ENCODE results near the gene UNC93A.

The UNC93A gene

DNA sequence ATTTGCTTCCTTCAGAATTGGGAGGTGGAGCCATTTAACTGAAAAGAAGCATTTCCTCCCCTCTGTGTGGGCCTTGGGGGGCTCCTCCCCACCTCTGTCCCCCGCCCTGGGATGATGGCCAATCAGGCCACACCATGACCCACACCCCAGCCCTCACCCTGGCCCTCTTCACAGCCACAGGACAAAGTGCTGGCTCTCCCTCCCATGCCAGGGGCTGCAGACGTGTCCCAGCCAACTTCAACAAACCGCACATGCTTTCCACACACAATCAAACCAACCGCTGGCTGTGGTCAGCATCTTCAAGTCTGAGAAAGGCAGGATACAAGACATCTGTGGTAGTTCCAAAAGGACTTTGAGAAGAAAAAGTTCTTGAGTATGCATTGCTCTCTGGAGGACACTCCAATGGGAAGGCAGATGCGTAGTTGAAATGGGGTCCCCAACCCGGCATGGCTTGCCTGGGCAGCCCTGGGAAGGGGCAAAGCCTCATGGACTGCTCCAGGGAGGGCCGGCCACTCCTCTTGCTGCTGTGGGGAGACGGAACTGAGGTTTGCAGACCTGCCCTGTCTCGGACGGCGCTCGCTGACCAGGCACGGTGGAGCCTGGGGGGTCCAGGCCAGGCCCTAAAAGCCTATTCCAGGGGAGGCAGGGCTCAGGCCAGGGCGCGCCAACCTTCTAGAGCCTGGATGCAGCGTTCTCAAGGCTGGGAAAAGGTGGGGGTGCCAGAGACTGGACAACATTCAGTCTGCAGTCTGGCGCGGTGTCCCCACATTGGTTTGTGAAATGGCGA lies 45.9 kb downstream of the UNC93A start:
- no peak overlapping the region for H3K9ac ChIP-seq (ENCODE audit: low read depth, low read length)
- no peaks in the 10 kb centered on the region for H3K36me3 ChIP-seq (ENCODE audit: insufficient read depth, low read length)
- no peaks in the 10 kb centered on the region for H3K9me3 ChIP-seq (ENCODE audit: insufficient read depth, low read depth, low read length)
- no peak overlapping the region for H3K4me3 ChIP-seq (ENCODE audit: low read length)
- no peaks in the 10 kb centered on the region for H3K27me3 ChIP-seq (ENCODE audit: insufficient read depth, low read length)
- 94% methylated on average over 19 of the region's 19 CpGs for WGBS
- H3K4me1 ChIP-seq (ENCODE audit: insufficient read depth, low read length): no peaks in the 10 kb centered on the region; the same call in 1 of the 2 replicates
- H3K27ac ChIP-seq (ENCODE audit: low read depth, low read length): no peak overlapping the region

DNA sequence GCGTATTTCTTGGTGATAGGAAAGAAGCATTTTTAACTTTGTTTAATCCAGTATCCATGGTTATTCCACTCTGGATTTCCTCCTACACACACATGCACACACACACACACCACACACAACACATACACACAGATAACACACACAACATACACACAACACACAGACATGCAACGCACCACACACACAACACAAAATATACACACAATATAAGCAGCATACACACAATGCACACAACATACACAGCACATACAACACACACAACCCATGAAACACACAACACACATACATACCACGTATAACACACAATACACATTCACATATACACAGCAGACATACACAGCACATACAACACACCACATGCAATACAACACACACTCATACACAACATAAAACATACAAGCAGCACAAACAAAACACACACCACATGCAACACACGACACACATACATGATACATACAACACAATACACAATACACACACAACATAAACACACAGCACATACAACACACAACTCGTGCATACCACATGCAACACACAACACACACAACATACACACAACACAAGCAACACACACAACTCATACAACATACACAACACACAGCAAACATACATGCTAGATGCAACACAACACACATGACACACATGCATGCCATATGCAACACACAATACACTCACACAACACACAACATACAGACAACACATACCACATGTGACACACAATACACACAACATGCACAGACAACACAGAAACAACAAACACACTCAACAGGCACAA lies 46.7 kb downstream of the UNC93A start:
- H3K27ac ChIP-seq (ENCODE audit: low read depth, low read length): no peak overlapping the region
- H3K4me3 ChIP-seq (ENCODE audit: low read length): no peak overlapping the region
- H3K27me3 ChIP-seq (ENCODE audit: insufficient read depth, low read length): no peaks in the 10 kb centered on the region
- H3K36me3 ChIP-seq (ENCODE audit: insufficient read depth, low read length): no peaks in the 10 kb centered on the region
- 93% methylated on average over 5 of the region's 5 CpGs for WGBS
- no peaks in the 10 kb centered on the region; the same call in 1 of the 2 replicates for H3K4me1 ChIP-seq (ENCODE audit: insufficient read depth, low read length)
- no peak overlapping the region for H3K9ac ChIP-seq (ENCODE audit: low read depth, low read length)
- H3K9me3 ChIP-seq (ENCODE audit: insufficient read depth, low read depth, low read length): no peaks in the 10 kb centered on the region

DNA sequence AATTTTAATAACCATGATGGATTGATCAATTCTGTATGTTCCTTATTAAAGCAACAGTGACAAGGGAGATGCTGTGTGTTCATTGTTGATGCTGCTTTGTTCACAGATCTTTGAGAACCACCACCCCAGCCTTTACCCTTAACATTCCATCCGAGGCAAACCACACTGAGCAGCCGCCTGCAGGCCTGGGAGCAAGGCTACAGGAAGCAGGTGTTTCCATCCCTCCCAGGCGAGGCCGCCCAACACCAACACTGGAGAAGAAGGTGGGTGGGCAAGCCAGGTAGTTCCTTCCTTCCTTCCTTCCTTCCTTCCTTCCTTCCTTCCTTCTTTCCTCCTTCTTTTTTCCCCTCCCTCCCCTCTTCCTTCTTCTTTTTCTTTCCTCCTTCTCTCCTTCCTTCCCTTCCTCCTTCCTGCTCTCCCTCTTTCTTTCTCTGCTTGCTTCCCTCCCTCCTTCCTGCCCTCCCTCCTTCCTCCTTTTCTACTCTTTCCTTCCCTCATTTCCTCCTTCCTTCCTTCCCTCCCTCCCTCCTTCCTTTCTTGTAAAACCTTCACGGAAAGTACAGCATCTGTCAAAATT lies 47.5 kb downstream of the UNC93A start:
- no peaks in the 10 kb centered on the region for H3K27me3 ChIP-seq (ENCODE audit: insufficient read depth, low read length)
- WGBS: 84% methylated on average over 5 of the region's 5 CpGs
- no peak overlapping the region for H3K9ac ChIP-seq (ENCODE audit: low read depth, low read length)
- H3K4me1 ChIP-seq (ENCODE audit: insufficient read depth, low read length): no peaks in the 10 kb centered on the region; the same call in 1 of the 2 replicates
- H3K27ac ChIP-seq (ENCODE audit: low read depth, low read length): no peak overlapping the region
- no peak overlapping the region for H3K4me3 ChIP-seq (ENCODE audit: low read length)
- no peaks in the 10 kb centered on the region for H3K36me3 ChIP-seq (ENCODE audit: insufficient read depth, low read length)
- no peaks in the 10 kb centered on the region for H3K9me3 ChIP-seq (ENCODE audit: insufficient read depth, low read depth, low read length)

DNA sequence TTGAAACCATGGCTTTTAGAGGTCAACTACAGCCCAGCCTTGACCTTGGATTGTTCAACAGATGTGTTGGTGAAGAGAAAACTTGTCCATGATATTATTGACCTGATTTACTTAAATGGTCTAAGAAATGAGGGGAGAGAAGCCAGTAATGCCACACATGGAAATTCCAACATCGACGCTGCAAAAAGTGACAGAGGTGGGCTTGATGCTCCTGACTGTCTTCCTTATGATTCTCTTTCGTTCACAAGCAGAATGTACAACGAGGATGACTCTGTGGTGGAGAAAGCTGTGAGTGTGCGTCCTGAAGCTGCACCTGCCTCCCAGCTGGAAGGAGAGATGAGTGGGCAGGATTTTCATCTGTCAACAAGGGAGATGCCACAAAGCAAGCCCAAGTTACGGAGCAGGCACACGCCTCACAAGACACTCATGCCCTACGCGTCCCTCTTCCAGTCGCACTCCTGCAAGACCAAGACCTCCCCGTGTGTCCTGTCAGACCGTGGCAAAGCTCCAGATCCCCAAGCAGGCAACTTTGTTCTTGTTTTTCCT lies 50.0 kb downstream of the UNC93A start:
- Histone ChIP-seq H3K27me3 (ENCODE audit: insufficient read depth, low read length) (no peaks in the 10 kb centered on the region), H3K27ac (ENCODE audit: low read depth, low read length) (no peak overlapping the region), H3K9ac (ENCODE audit: low read depth, low read length) (no peak overlapping the region), H3K4me1 (ENCODE audit: insufficient read depth, low read length) (no peaks in the 10 kb centered on the region; the same call in 1 of the 2 replicates), H3K4me3 (ENCODE audit: low read length) (no peak overlapping the region), H3K9me3 (ENCODE audit: insufficient read depth, low read depth, low read length) (no peaks in the 10 kb centered on the region), H3K36me3 (ENCODE audit: insufficient read depth, low read length) (no peaks in the 10 kb centered on the region)
- WGBS: 87% methylated on average over 12 of the region's 12 CpGs

GRCh38 chr6:167341665-167342655 lies 50.8 kb downstream of the UNC93A start:
- Histone ChIP-seq H3K9me3 (ENCODE audit: insufficient read depth, low read depth, low read length) (no peaks in the 10 kb centered on the region), H3K9ac (ENCODE audit: low read depth, low read length) (no peak overlapping the region), H3K27ac (ENCODE audit: low read depth, low read length) (no peak overlapping the region), H3K27me3 (ENCODE audit: insufficient read depth, low read length) (no peaks in the 10 kb centered on the region), H3K4me3 (ENCODE audit: low read length) (no peak overlapping the region), H3K36me3 (ENCODE audit: insufficient read depth, low read length) (no peaks in the 10 kb centered on the region), H3K4me1 (ENCODE audit: insufficient read depth, low read length) (no peaks in the 10 kb centered on the region; the same call in 1 of the 2 replicates)
- WGBS: 71% methylated on average over 2 of the region's 3 CpGs

DNA sequence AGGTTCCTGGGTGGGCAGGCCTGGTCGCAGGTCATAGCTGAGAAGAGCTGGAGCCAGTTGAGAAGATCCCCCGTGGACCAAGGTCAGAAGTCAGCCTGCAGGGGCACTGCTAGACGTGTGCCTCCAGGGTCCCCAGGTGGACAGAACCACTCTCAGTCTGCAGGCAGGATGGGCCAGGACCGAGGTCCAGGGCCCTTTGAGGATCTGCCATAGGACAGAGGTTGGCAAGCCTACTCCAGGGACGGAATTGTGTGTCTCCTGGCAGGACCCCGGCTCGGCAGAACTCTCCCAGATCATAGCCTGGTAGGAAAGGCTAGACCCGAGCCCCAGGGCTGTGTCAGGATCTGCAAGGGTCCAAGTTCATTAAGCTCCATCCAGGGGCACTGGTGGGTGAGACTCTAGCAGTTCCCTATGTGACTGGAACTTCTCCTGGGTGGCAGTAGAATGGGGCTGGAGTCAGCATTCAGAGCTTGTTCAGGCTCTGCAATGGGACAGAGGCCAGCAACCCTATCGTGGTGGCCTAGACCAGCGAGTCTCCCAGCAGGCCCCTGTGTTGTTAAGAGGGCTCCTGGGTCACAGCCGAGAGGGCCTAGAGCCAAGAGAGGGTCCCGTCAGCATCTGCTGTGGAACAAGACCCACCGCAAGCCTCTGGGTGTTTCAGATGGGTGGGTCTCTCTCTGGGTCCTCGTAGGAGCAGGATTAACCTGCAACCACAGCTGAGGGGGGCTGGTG lies 51.9 kb downstream of the UNC93A start:
- H3K9ac ChIP-seq (ENCODE audit: low read depth, low read length): no peak overlapping the region
- no peaks in the 10 kb centered on the region for H3K36me3 ChIP-seq (ENCODE audit: insufficient read depth, low read length)
- no peaks in the 10 kb centered on the region; the same call in 1 of the 2 replicates for H3K4me1 ChIP-seq (ENCODE audit: insufficient read depth, low read length)
- WGBS: 92% methylated on average over 14 of the region's 14 CpGs
- H3K4me3 ChIP-seq (ENCODE audit: low read length): no peak overlapping the region
- no peaks in the 10 kb centered on the region for H3K27me3 ChIP-seq (ENCODE audit: insufficient read depth, low read length)
- H3K27ac ChIP-seq (ENCODE audit: low read depth, low read length): no peak overlapping the region
- no peaks in the 10 kb centered on the region for H3K9me3 ChIP-seq (ENCODE audit: insufficient read depth, low read depth, low read length)

DNA sequence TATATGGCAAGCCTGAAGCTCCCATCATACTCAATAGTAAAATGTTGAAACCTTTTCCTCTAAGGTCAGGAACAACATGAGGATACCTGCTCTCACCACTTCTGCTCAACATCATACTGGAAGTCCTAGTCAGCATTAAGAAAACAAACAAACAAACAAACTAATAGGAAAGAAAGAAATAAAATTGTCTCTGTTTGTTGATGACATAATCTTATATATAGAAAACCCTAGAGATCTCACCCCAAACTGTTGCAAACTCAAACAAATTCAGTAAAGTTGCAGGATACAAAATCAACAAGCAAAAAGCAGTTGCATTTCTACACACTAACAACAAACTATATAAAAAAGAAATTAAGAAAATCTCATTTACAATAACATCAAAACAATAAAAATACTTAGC lies 54.2 kb downstream of the UNC93A start:
- H3K4me1 ChIP-seq (ENCODE audit: insufficient read depth, low read length): no peaks in the 10 kb centered on the region; the same call in 1 of the 2 replicates
- peaks cover 16% of the 10 kb centered on the region for H3K27me3 ChIP-seq (ENCODE audit: insufficient read depth, low read length)

GRCh38 chr6:167345960-167346359 lies 54.8 kb downstream of the UNC93A start:
- Histone ChIP-seq H3K27me3 (ENCODE audit: insufficient read depth, low read length) (peaks cover 22% of the 10 kb centered on the region), H3K9ac (ENCODE audit: low read depth, low read length) (no peak overlapping the region), H3K9me3 (ENCODE audit: insufficient read depth, low read depth, low read length) (no peaks in the 10 kb centered on the region), H3K4me3 (ENCODE audit: low read length) (no peak overlapping the region), H3K27ac (ENCODE audit: low read depth, low read length) (no peak overlapping the region), H3K36me3 (ENCODE audit: insufficient read depth, low read length) (no peaks in the 10 kb centered on the region), H3K4me1 (ENCODE audit: insufficient read depth, low read length) (no peaks in the 10 kb centered on the region; the same call in 1 of the 2 replicates)
- WGBS: 93% methylated on average over 4 of the region's 4 CpGs

More for the DNA sequence above, 54.2 kb downstream of the UNC93A start:
- Histone ChIP-seq H3K9ac (ENCODE audit: low read depth, low read length) (no peak overlapping the region), H3K4me3 (ENCODE audit: low read length) (no peak overlapping the region), H3K36me3 (ENCODE audit: insufficient read depth, low read length) (no peaks in the 10 kb centered on the region), H3K27ac (ENCODE audit: low read depth, low read length) (no peak overlapping the region), H3K9me3 (ENCODE audit: insufficient read depth, low read depth, low read length) (no peaks in the 10 kb centered on the region)

DNA sequence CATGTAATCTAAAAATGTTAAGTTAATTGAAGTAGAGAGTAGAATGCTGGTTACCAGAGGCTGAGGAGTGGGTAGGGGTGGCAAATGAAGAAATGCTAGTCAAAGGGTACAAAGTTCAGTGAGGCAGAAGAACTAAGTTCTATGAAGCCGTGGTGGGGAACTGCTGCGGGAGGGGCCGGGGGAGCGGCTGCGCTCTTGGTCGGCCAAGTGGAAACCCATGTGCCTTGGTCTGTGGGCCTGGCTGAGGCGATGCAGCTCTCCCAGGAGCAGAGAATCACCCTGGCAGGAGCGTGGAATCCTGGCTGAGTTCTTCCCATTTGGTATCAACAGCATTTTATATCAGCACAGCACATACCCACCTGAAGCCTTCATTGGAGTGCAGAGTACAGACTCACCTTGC lies 56.1 kb downstream of the UNC93A start:
- no peak overlapping the region for H3K27ac ChIP-seq (ENCODE audit: low read depth, low read length)
- 94% methylated on average over 8 of the region's 8 CpGs for WGBS

More for the DNA sequence above, 56.1 kb downstream of the UNC93A start:
- H3K9me3 ChIP-seq (ENCODE audit: insufficient read depth, low read depth, low read length): no peaks in the 10 kb centered on the region
- no peak overlapping the region for H3K4me3 ChIP-seq (ENCODE audit: low read length)
- H3K36me3 ChIP-seq (ENCODE audit: insufficient read depth, low read length): no peaks in the 10 kb centered on the region
- peaks cover 32% of the 10 kb centered on the region for H3K27me3 ChIP-seq (ENCODE audit: insufficient read depth, low read length)
- no peaks in the 10 kb centered on the region; the same call in 1 of the 2 replicates for H3K4me1 ChIP-seq (ENCODE audit: insufficient read depth, low read length)
- no peak overlapping the region for H3K9ac ChIP-seq (ENCODE audit: low read depth, low read length)
